A549 treated with DMSO at 1 μM for 4 hours (cell line): Measurements from ENCODE around the gene SKIC8. TPM values are rescaled to one million over a fixed set of nuclear protein-coding genes. Genes with fewer than 3 reads are reported as not detected.

Source experiments
- total RNA-seq: library from RNA; stranded (reverse); fragments of 200-300 nt; extraction: Qiagen RNA extraction; gene quantifications from 5 replicates; pipeline ENCODE4 v1.2.3, GENCODE V29; 2022; ENCODE audit warnings: low read depth

Gene SKIC8
- 85.3 to 113 TPM (median 85.9 TPM) in 5 replicates for total RNA-seq

GRCh38 chr15:78299101-78299930 lies at the start of gene SKIC8:
Gene SKIC8 (minus strand): TSS chr15:78299609. CDS start chr15:78295686, 3,923 bp downstream.

GRCh38 chr15:78340231-78341056 lies 41.0 kb upstream of the SKIC8 start, which contains the start of gene CRABP1:
Gene CRABP1 (plus strand): TSS chr15:78340353. CDS start chr15:78340429, 76 bp downstream.

GRCh38 chr15:78264304-78265136 lies 34.9 kb downstream of the SKIC8 start, which contains the start of gene DNAJA4:
Gene DNAJA4 (plus strand): TSS chr15:78264562. CDS start chr15:78264764, 202 bp downstream.

GRCh38 chr15:78234515-78235040 lies 64.8 kb downstream of the SKIC8 start, which contains the start of gene ACSBG1:
Gene ACSBG1 (minus strand): TSS chr15:78234565. CDS start chr15:78234501, 64 bp downstream.

Other genes with a start within 250 kb of the SKIC8 start
- gene TBC1D2B, start 221.9 kb downstream of the SKIC8 start, total RNA-seq = 12.1 to 17.4 TPM (median 15.0 TPM) in 5 replicates
- gene SH2D7, start 207.0 kb downstream of the SKIC8 start, total RNA-seq = not detected in 5 replicates
- 24.8 to 32.3 TPM (median 28.4 TPM) in 5 replicates for gene CIB2, start 168.2 kb downstream of the SKIC8 start, total RNA-seq
- gene IDH3A, start 150.2 kb downstream of the SKIC8 start, total RNA-seq = 73.5 to 88.1 TPM (median 88.0 TPM) in 5 replicates
- 0.20 to 0.48 TPM (median 0.38 TPM) in 5 replicates for gene ACSBG1, start 65.0 kb downstream of the SKIC8 start, total RNA-seq
- 0.12 TPM in 1 of 5 replicates, not detected in the others for gene DNAJA4, start 35.0 kb downstream of the SKIC8 start, total RNA-seq
- 1.0 to 2.0 TPM (median 1.6 TPM) in 5 replicates for gene CRABP1, start 40.7 kb upstream of the SKIC8 start, total RNA-seq
- 42.4 to 54.9 TPM (median 46.1 TPM) in 5 replicates for gene IREB2, start 138.6 kb upstream of the SKIC8 start, total RNA-seq
- gene HYKK, start 208.0 kb upstream of the SKIC8 start, total RNA-seq = 5.2 to 7.3 TPM (median 6.6 TPM) in 5 replicates
- 384 to 489 TPM (median 403 TPM) in 5 replicates for gene PSMA4, start 240.8 kb upstream of the SKIC8 start, total RNA-seq